Mesenchymal stem cell (in vitro differentiated cells and primary cell): Measurements from ENCODE around the gene IKZF3.

Experiments used
- DNase-seq: peaks from one replicate; pipeline ENCODE4 v3.0.0-alpha.2; 2013
- H2AFZ ChIP-seq: one replicate; pipeline ENCODE4 v1.6.1; 2013; ENCODE audit warnings: low read depth, mild to moderate bottlenecking, control low read depth, inconsistent platforms, low read length, moderate library complexity
- H2AK5ac ChIP-seq: 2 replicates; pipeline ENCODE4 v1.6.1; 2013; ENCODE audit warnings: low read length, moderate library complexity, mild to moderate bottlenecking, inconsistent platforms; ENCODE audit not compliant: severe bottlenecking
- H2BK120ac ChIP-seq: one replicate; pipeline ENCODE4 v1.6.1; 2013; ENCODE audit warnings: low read depth, mild to moderate bottlenecking, inconsistent platforms, low read length, moderate library complexity
- H2BK12ac ChIP-seq, 2 experiments: one replicate each; pipeline ENCODE4 v1.6.1; 2013; ENCODE audit warnings: inconsistent platforms in 2 of 2, low read length in 2 of 2, mild to moderate bottlenecking in 2 of 2, moderate library complexity in 2 of 2, control low read depth in 1 of 2
- H2BK15ac ChIP-seq: one replicate; pipeline ENCODE4 v1.6.1; 2013; ENCODE audit warnings: mild to moderate bottlenecking, low read depth, inconsistent platforms; ENCODE audit not compliant: poor library complexity, severe bottlenecking
- H2BK5ac ChIP-seq: 2 replicates; pipeline ENCODE4 v1.6.1; 2013; ENCODE audit warnings: low read depth, mild to moderate bottlenecking, low read length, control low read depth, inconsistent platforms; ENCODE audit not compliant: poor library complexity, severe bottlenecking
- H3K14ac ChIP-seq, 2 experiments: one replicate each; pipeline ENCODE4 v1.6.1; 2013; ENCODE audit warnings: inconsistent platforms in 2 of 2, low read length in 2 of 2, control low read depth in 1 of 2, mild to moderate bottlenecking in 1 of 2, moderate library complexity in 1 of 2
- H3K18ac ChIP-seq, 2 experiments: one replicate each; pipeline ENCODE4 v1.6.1; 2013; ENCODE audit warnings: inconsistent platforms in 2 of 2, low read length in 2 of 2, control low read depth in 1 of 2, low read depth in 1 of 2, mild to moderate bottlenecking in 1 of 2
- H3K23ac ChIP-seq, 2 experiments: one replicate each; pipeline ENCODE4 v1.6.1; 2013; ENCODE audit warnings: inconsistent platforms in 2 of 2, low read length in 2 of 2, mild to moderate bottlenecking in 2 of 2, moderate library complexity in 2 of 2, control low read depth in 1 of 2
- H3K27ac ChIP-seq: 2 replicates; pipeline ENCODE4 v1.5.1; 2013; ENCODE audit warnings: mild to moderate bottlenecking, moderate library complexity, low read length, control low read depth, inconsistent platforms; ENCODE audit not compliant: poor library complexity, severe bottlenecking
- H3K27me3 ChIP-seq, 2 experiments: 2 replicates each; pipeline versions ENCODE4 v1.6.1 to v1.7.0; 2013; ENCODE audit warnings: low read length in 2 of 2, mild to moderate bottlenecking in 2 of 2, moderate library complexity in 2 of 2, control low read depth in 1 of 2, inconsistent platforms in 1 of 2; ENCODE audit not compliant: control insufficient read depth in 1 of 2, insufficient read depth in 1 of 2
- H3K36me3 ChIP-seq, 2 experiments: 2 replicates each; pipeline versions ENCODE4 v1.6.1 to v1.7.0; 2013; ENCODE audit warnings: low read length in 2 of 2, control low read depth in 1 of 2, inconsistent platforms in 1 of 2, low read depth in 1 of 2, mild to moderate bottlenecking in 1 of 2; ENCODE audit not compliant: insufficient read depth in 2 of 2, control insufficient read depth in 1 of 2
- H3K4ac ChIP-seq, 2 experiments: one replicate each; pipeline ENCODE4 v1.6.1; 2013; ENCODE audit warnings: inconsistent platforms in 2 of 2, low read length in 2 of 2, mild to moderate bottlenecking in 2 of 2, moderate library complexity in 2 of 2, control low read depth in 1 of 2, low read depth in 1 of 2
- H3K4me1 ChIP-seq: 2 replicates; pipeline ENCODE4 v1.6.1; 2013; ENCODE audit warnings: low read depth, low read length, control low read depth; ENCODE audit not compliant: control insufficient read depth, insufficient read depth
- H3K4me2 ChIP-seq: 2 replicates; pipeline ENCODE4 v1.6.1; 2013; ENCODE audit warnings: low read length, mild to moderate bottlenecking, inconsistent platforms; ENCODE audit not compliant: poor library complexity, severe bottlenecking
- H3K4me3 ChIP-seq, 2 experiments: 2 replicates each; pipeline versions ENCODE4 v1.5.1 to v1.7.0; 2013; ENCODE audit warnings: low read length in 2 of 2, mild to moderate bottlenecking in 2 of 2, control low read depth in 1 of 2, low read depth in 1 of 2; ENCODE audit not compliant: insufficient read depth in 1 of 2
- H3K79me1 ChIP-seq: replicated peaks from 2 replicates; pipeline ENCODE4 v1.6.1; 2013; ENCODE audit warnings: mild to moderate bottlenecking, control low read depth, low read length, inconsistent platforms; ENCODE audit not compliant: poor library complexity, severe bottlenecking
- H3K9ac ChIP-seq: 2 replicates; pipeline ENCODE4 v1.7.0; 2013; ENCODE audit warnings: mild to moderate bottlenecking, low read length, moderate library complexity
- H3K9me3 ChIP-seq: 2 replicates; pipeline ENCODE4 v1.7.0; 2013; ENCODE audit warnings: mild to moderate bottlenecking, low read length; ENCODE audit not compliant: control insufficient read depth
- H4K8ac ChIP-seq: one replicate; pipeline ENCODE4 v1.6.1; 2013; ENCODE audit warnings: inconsistent platforms, mild to moderate bottlenecking, low read length, moderate library complexity
- H4K91ac ChIP-seq: one replicate; pipeline ENCODE4 v1.6.1; 2013; ENCODE audit warnings: mild to moderate bottlenecking, low read length, inconsistent platforms
- WGBS: methylation state at CpG from one replicate; pipeline ENCODE4 v1.1.7; 2013; ENCODE audit warnings: mixed read lengths; 5-methylcytosine and 5-hydroxymethylcytosine counted together

IKZF3 gene

DNA sequence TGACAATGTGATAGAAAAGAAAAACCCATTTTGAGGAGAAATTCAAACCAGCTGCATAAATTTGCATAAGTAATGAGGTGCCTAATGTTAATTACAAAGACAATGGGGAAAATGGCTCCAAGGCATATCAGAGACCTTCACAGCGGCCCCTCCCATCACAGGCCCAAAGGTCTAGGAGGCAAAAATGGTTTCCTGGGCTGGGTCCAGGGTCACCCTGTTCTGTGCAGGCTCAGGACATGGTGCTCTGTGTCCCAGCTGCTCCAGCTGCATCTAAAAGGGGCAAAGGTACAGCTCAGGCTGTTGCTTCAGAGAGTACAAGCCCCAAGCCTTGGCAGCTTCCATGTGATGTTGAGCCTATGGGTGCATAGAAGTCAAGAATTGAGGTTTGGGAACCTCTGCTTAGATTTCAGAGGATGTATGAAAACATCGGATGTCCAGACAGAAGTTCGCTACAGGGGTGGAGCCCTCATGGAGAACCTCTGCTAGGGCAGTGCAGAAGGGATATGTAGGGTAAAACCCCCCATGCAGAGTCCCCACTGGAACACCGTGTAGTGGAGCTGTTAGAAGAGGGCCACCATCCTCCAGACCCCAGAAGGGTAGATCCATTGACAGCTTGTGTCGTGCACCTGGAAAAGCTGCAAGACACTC is 40.6 kb downstream of the IKZF3 start:
- Histone ChIP-seq H3K4ac (no peak overlapping the region), H2AK5ac (no peak overlapping the region), H3K36me3 (no peaks in the 10 kb centered on the region), H3K9ac (no peak overlapping the region), H4K8ac (no peak overlapping the region), H2BK5ac (no peak overlapping the region), H3K4me2 (no peak overlapping the region), H3K27ac (no peak overlapping the region), H3K18ac (no peak overlapping the region), H3K27me3 (peaks cover 0 to 35% of the 10 kb centered on the region in 2 experiments), H3K14ac (no peak overlapping the region), H2BK15ac (no peak overlapping the region), H4K91ac (no peak overlapping the region), H3K79me1 (no peaks in the 10 kb centered on the region), H3K23ac (no peak overlapping the region), H3K9me3 (peaks cover 13% of the 10 kb centered on the region), H3K4me1 (peaks cover 1% of the 10 kb centered on the region), H3K4me3 (no peak overlapping the region), H2BK12ac (no peak overlapping the region), H2AFZ (no peak overlapping the region), H2BK120ac (no peak overlapping the region)
- WGBS: 85% methylated on average over 5 of the region's 5 CpGs
- no peak for DNase-seq

DNA sequence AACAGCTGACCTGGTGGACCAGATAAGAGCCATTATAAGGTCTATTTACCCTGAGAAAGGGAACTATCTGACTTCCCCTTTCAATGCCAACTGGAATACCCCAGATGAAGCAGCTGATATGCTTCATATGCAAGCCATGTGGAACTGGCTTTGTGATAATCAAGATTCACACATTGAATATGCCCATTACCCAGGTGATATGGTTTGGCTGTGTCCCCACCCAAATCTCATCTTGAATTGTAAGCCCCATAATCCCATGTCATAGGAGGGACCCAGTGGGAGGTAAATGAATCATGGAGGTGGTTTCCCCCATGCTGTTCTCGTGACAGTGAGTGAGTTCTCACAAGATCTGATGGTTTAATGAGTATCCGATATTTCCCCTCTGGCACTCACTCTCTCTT is 42.1 kb downstream of the IKZF3 start:
- Histone ChIP-seq H3K23ac (no peak overlapping the region), H2BK15ac (no peak overlapping the region), H2BK12ac (no peak overlapping the region), H3K79me1 (no peaks in the 10 kb centered on the region), H3K4ac (no peak overlapping the region), H2BK120ac (no peak overlapping the region), H3K4me2 (no peak overlapping the region), H3K36me3 (no peaks in the 10 kb centered on the region), H3K27me3 (peaks cover 0 to 23% of the 10 kb centered on the region in 2 experiments), H3K9ac (no peak overlapping the region), H3K18ac (no peak overlapping the region), H3K4me3 (no peak overlapping the region), H3K27ac (no peak overlapping the region), H4K91ac (no peak overlapping the region), H4K8ac (no peak overlapping the region), H2AK5ac (no peak overlapping the region), H3K9me3 (peaks cover 13% of the 10 kb centered on the region), H2BK5ac (no peak overlapping the region), H3K14ac (no peak overlapping the region), H2AFZ (no peak overlapping the region), H3K4me1 (peaks cover 1% of the 10 kb centered on the region)
- 73% methylated on average over 2 of the region's 2 CpGs for WGBS
- no peak for DNase-seq

DNA sequence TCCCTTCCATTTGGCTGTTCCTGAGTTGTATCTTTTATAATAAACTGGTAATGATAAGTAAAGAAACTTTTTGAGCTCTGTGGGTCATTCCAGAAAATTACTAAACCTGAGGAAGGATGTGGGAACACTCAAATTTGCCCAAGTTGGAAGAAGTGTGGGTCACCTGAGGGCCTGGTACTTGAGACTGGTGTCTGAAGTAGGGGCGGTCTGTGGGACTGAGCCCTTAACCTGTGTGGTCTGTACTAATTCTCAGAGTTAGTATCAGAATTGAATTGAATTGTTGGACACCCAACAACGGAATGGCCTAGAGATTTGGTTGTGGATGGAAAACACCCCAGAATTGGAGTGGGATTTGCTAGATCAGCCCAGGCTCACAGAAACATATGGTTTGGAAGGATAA is 43.1 kb downstream of the IKZF3 start:
- H2AK5ac ChIP-seq: peak overlapping the region; percentile 28
- H2BK120ac ChIP-seq: no peak overlapping the region
- 87% methylated on average over 2 of the region's 2 CpGs for WGBS
- no peak overlapping the region for H2BK15ac ChIP-seq
- peaks cover 13% of the 10 kb centered on the region for H3K9me3 ChIP-seq
- H3K27me3 ChIP-seq: peaks cover 0 to 20% of the 10 kb centered on the region in 2 experiments
- H2AFZ ChIP-seq: no peak overlapping the region
- no peak overlapping the region for H4K91ac ChIP-seq
- H3K23ac ChIP-seq: no peak overlapping the region
- no peak for DNase-seq
- no peak overlapping the region for H3K14ac ChIP-seq
- H3K36me3 ChIP-seq: no peaks in the 10 kb centered on the region
- no peak overlapping the region for H2BK12ac ChIP-seq
- H3K9ac ChIP-seq: no peak overlapping the region
- H3K27ac ChIP-seq: no peak overlapping the region
- H4K8ac ChIP-seq: no peak overlapping the region
- no peak overlapping the region for H3K4me2 ChIP-seq
- no peak overlapping the region for H2BK5ac ChIP-seq
- H3K4me3 ChIP-seq: no peak overlapping the region
- H3K79me1 ChIP-seq: no peaks in the 10 kb centered on the region
- peaks cover 1% of the 10 kb centered on the region for H3K4me1 ChIP-seq
- H3K4ac ChIP-seq: no peak overlapping the region
- H3K18ac ChIP-seq: no peak overlapping the region

DNA sequence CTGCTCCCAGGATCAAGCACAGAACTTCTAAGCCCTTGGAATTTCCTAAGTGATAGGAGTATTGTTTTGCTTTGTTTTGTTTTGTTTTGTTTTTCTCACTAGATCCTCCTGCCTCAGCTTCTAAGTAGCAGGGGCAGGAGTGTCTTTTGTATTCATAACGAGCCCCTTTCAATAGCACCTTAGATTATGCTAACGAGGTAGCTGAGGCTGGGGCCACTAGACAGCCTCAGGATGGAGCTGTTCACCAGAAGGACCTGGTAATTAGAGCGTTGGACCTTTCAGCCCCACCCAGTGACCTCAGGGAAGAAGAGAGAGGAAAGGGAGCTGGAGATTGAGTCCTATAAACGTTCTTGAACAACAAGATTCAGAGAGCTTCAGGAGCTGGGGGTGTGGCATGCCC is 43.6 kb downstream of the IKZF3 start:
- 54% methylated on average over 4 of the region's 4 CpGs for WGBS
- Histone ChIP-seq H2BK5ac (no peak overlapping the region), H3K4me1 (peaks cover 1% of the 10 kb centered on the region), H2BK12ac (no peak overlapping the region), H2BK120ac (no peak overlapping the region), H3K9me3 (peaks cover 13% of the 10 kb centered on the region), H3K18ac (no peak overlapping the region), H3K4me2 (no peak overlapping the region), H3K79me1 (no peaks in the 10 kb centered on the region), H4K8ac (no peak overlapping the region), H3K23ac (no peak overlapping the region), H3K4ac (no peak overlapping the region), H3K27me3 (peaks cover 0 to 18% of the 10 kb centered on the region in 2 experiments), H2AFZ (no peak overlapping the region), H3K36me3 (no peaks in the 10 kb centered on the region), H4K91ac (no peak overlapping the region), H3K27ac (no peak overlapping the region), H3K4me3 (no peak overlapping the region), H3K9ac (no peak overlapping the region), H3K14ac (no peak overlapping the region), H2AK5ac (peak overlapping the region; percentile 22), H2BK15ac (no peak overlapping the region)
- DNase-seq: no peak
